Tibial nerve (tissue), 4 donors: ENCODE results near the gene WNT4.

ENCODE experiments used
- CTCF ChIP-seq, 5 experiments: fragments of 200-600 bp in 3 of 5; fragments of 450-650 bp in 2 of 5; sonication (generic) in 3 of 5; IDR thresholded peaks; one replicate each; pipeline ENCODE4 v1.5.1; 2016 to 2019; ENCODE audit warnings: antibody characterized with exemption in 5 of 5, mild to moderate bottlenecking in 3 of 5, moderate library complexity in 2 of 5
- EP300 ChIP-seq, 2 donors: sonication (generic); formaldehyde crosslinking; IDR thresholded peaks; one replicate each; pipeline ENCODE4 v1.6.1; 2017; ENCODE audit warnings: antibody characterized with exemption in 2 of 2, mild to moderate bottlenecking in 1 of 2
- POLR2A ChIP-seq, 2 donors: fragments of 450-650 bp; IDR thresholded peaks; one replicate each; pipeline ENCODE4 v1.6.1; 2017; ENCODE audit warnings: antibody characterized with exemption in 2 of 2, mild to moderate bottlenecking in 2 of 2, moderate library complexity in 2 of 2

GRCh38 chr1:22174446-22175220 lies 31.7 kb upstream of the WNT4 start:
- TF ChIP-seq CTCF (IDR thresholded peaks at IDR 0.05), result no peak
- no peak for TF ChIP-seq POLR2A (IDR thresholded peaks at IDR 0.05)
- TF ChIP-seq EP300 (IDR thresholded peaks at IDR 0.05), result no peak
